ENCODE measurements around the gene NDUFA8. TPM values are rescaled to one million over a fixed set of nuclear protein-coding genes. Genes with fewer than 3 reads are reported as not detected.

Gene NDUFA8
- total and polyA plus RNA-seq, 2 of the 4 experiments (the other 2 are of a cell fraction), result 45.2 to 98.1 TPM

DNA sequence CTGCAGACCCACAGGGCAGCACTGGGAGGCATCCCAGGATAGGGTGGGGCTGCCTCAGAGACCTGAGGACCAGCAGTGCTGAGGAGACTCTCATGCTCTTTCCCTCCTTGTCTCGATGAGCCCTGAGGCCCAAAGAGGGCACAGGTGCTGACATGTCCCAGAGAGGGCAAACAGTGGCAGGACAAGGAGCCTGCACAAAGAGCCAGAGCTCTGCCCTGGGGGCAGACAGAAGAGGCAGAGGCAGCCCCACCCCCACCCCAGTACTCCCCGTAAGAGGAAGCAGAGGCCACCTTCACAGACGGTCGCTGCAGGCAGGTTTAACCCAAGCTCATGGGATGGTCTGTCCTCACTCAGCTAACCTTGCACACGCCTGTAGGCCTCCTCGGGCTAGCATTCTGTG lies 37.1 kb downstream of the NDUFA8 start:
- TF ChIP-seq, protein P1, sequence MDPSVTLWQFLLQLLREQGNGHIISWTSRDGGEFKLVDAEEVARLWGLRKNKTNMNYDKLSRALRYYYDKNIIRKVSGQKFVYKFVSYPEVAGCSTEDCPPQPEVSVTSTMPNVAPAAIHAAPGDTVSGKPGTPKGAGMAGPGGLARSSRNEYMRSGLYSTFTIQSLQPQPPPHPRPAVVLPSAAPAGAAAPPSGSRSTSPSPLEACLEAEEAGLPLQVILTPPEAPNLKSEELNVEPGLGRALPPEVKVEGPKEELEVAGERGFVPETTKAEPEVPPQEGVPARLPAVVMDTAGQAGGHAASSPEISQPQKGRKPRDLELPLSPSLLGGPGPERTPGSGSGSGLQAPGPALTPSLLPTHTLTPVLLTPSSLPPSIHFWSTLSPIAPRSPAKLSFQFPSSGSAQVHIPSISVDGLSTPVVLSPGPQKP (IDR thresholded peaks at IDR 0.05; ENCODE audit: borderline replicate concordance, low read depth, low read length), result no peak
- no peak for TF ChIP-seq RAD21 (IDR thresholded peaks at IDR 0.05; ENCODE audit: low read length)
- H3K4ac ChIP-seq (ENCODE audit: low read depth, low read length), result no peak overlapping the region
- H3K4me3 ChIP-seq (ENCODE audit: insufficient read depth, low read depth, low read length), result no peak overlapping the region
- no peak overlapping the region for H2AFZ ChIP-seq (replicated peaks; ENCODE audit: low read length, poor library complexity)
- no peaks in the 10 kb centered on the region for H3K36me3 ChIP-seq (ENCODE audit: control insufficient read depth, insufficient read depth, low read length)
- H2BK20ac ChIP-seq (ENCODE audit: low read depth, low read length), result no peak overlapping the region
- H3K9me3 ChIP-seq (ENCODE audit: control insufficient read depth, insufficient read depth, low read length), result no peaks in the 10 kb centered on the region
- dilution Hi-C loops (cut with HindIII; ENCODE audit: low sequenced_read_pairs, unreplicated experiment), result no loop called here
- CTCF ChIA-PET, result interaction anchor here (0.9 to 4.7 kb wide), 4 partner anchors 21 to 228 kb away, joined by 3 to 37 read pairs (median 8); no protein-coding TSS in a partner anchor
- no peak overlapping the region for H2BK5ac ChIP-seq (ENCODE audit: low read depth, low read length, poor library complexity, severe bottlenecking)
- no peaks in the 10 kb centered on the region for H3K79me1 ChIP-seq (ENCODE audit: low read depth in 1 of 2, low read length in 2 of 2)
- H4K91ac ChIP-seq (ENCODE audit: insufficient read depth, low read depth, low read length), result no peak overlapping the region
- H3K18ac ChIP-seq (ENCODE audit: low read depth, low read length), result no peak overlapping the region
- no peak overlapping the region for H3K56ac ChIP-seq (ENCODE audit: extremely low read depth, insufficient read depth, low read length)
- H3K4me1 ChIP-seq (ENCODE audit: control insufficient read depth, insufficient read depth, low read length), result peaks cover 13% of the 10 kb centered on the region
- H2AK9ac ChIP-seq (replicated peaks; ENCODE audit: low read depth, low read length, poor library complexity), result no peak overlapping the region
- 60% methylated on average over 2 of the region's 6 CpGs; no CpG with 5 or more reads in 1 of the 2 experiments for WGBS, 2 experiments (ENCODE audit: extremely low coverage in 2 of 2, insufficient read length in 1 of 2)
- no peak overlapping the region for H3K23ac ChIP-seq (ENCODE audit: low read depth, low read length)
- intact Hi-C loops (cut with micrococcal nuclease), result no loop called here
- no peaks in the 10 kb centered on the region for H4K20me1 ChIP-seq (ENCODE audit: insufficient read depth, low read length)
- no peak overlapping the region for H4K5ac ChIP-seq (ENCODE audit: low read depth, low read length)
- H2BK120ac ChIP-seq (ENCODE audit: low read depth, low read length), result no peak overlapping the region
- H3K27me3 ChIP-seq (ENCODE audit: control insufficient read depth, insufficient read depth, low read length), result no peaks in the 10 kb centered on the region; the same call in 1 of the 2 replicates
- H3K4me2 ChIP-seq (ENCODE audit: low read depth, low read length), result no peak overlapping the region
- no peak for ATAC-seq (ENCODE audit: low read depth)
- no peak overlapping the region for H2BK15ac ChIP-seq (ENCODE audit: low read depth, low read length)
- peaks cover 7% of the 10 kb centered on the region for H3K9me1 ChIP-seq (ENCODE audit: insufficient read depth, low read length)
- POLR2A ChIA-PET (ENCODE audit: unreplicated experiment), result no interaction called here
- no peak for DNase-seq
- no peak overlapping the region for H2AK5ac ChIP-seq (ENCODE audit: low read depth, low read length)
- BruUV-seq (replicated peaks), result no TSS peak
- no peak overlapping the region for H4K8ac ChIP-seq (ENCODE audit: low read depth in 2 of 2, low read length in 2 of 2)
- in situ Hi-C loops (cut with MboI; ENCODE audit: low sequenced_read_pairs), result loop anchor here (5.0 kb wide), 3 partner anchors 230 to 690 kb away; no protein-coding TSS in a partner anchor
- no peak overlapping the region for H3K27ac ChIP-seq (ENCODE audit: insufficient read depth, low read length)
- no peak overlapping the region for H3K14ac ChIP-seq (replicated peaks; ENCODE audit: low read depth, low read length)
- no peak overlapping the region for H3K9ac ChIP-seq (ENCODE audit: low read depth, low read length)

Measured in IMR-90 (cell line).